ENCODE measurements around the gene OPA3. TPM values are rescaled to one million over a fixed set of nuclear protein-coding genes. Genes with fewer than 3 reads are reported as not detected.

The OPA3 gene
- total RNA-seq, 1 experiment from 2014 or later: 10.7 TPM

GRCh38 chr19:45505151-45505995, 79.2 kb downstream of the OPA3 start:
- no peaks in the 10 kb centered on the region for H3K27me3 ChIP-seq (replicated peaks)
- H3K27ac ChIP-seq: no peak overlapping the region
- H3K4me3 ChIP-seq: no peak overlapping the region
- H3K9me3 ChIP-seq (replicated peaks): no peaks in the 10 kb centered on the region
- peaks cover 15% of the 10 kb centered on the region for H3K36me3 ChIP-seq
- peaks cover 21% of the 10 kb centered on the region for H3K4me1 ChIP-seq (replicated peaks)
- DNase-seq (ENCODE audit: low read depth in 1 of 2, low spot score in 2 of 2): no peak

GRCh38 chr19:45503909-45504308, 80.7 kb downstream of the OPA3 start:
- peaks cover 3% of the 10 kb centered on the region for H3K27me3 ChIP-seq (replicated peaks)
- H3K9me3 ChIP-seq (replicated peaks): no peaks in the 10 kb centered on the region
- no peak overlapping the region for H3K27ac ChIP-seq
- no peak overlapping the region for H3K4me3 ChIP-seq
- peaks cover 12% of the 10 kb centered on the region; the same call in 1 of the 2 replicates for H3K36me3 ChIP-seq
- DNase-seq (ENCODE audit: low read depth in 1 of 2, low spot score in 2 of 2): no peak
- peaks cover 19% of the 10 kb centered on the region for H3K4me1 ChIP-seq (replicated peaks)

- no peak for DNase-seq (ENCODE audit: low read depth in 1 of 2, low spot score in 2 of 2)
- Histone ChIP-seq H3K27ac (no peak overlapping the region), H3K36me3 (no peaks in the 10 kb centered on the region)
Measured at GRCh38 chr19:45502111-45502510, 82.5 kb downstream of the OPA3 start.

GRCh38 chr19:45501730-45502014, 82.9 kb downstream of the OPA3 start:
- H3K36me3 ChIP-seq: peaks cover under 1% of the 10 kb centered on the region; the same call in 1 of the 2 replicates
- no peak for DNase-seq (ENCODE audit: low read depth in 1 of 2, low spot score in 2 of 2)
- peaks cover 12% of the 10 kb centered on the region for H3K27me3 ChIP-seq (replicated peaks)
- H3K4me1 ChIP-seq (replicated peaks): peaks cover 29% of the 10 kb centered on the region
- no peak overlapping the region for H3K27ac ChIP-seq
- 0 out of 2 replicates have a peak, but pooled peaks cover under 1% of the 10 kb centered on the region for H3K9me3 ChIP-seq (replicated peaks)
- H3K4me3 ChIP-seq: no peak overlapping the region

More at GRCh38 chr19:45502111-45502510, 82.5 kb downstream of the OPA3 start:
- H3K4me1 ChIP-seq (replicated peaks): peaks cover 27% of the 10 kb centered on the region
- peaks cover 12% of the 10 kb centered on the region for H3K27me3 ChIP-seq (replicated peaks)
- H3K9me3 ChIP-seq (replicated peaks): no peaks in the 10 kb centered on the region
- no peak overlapping the region for H3K4me3 ChIP-seq

GRCh38 chr19:45500918-45501729, 83.5 kb downstream of the OPA3 start:
- DNase-seq (ENCODE audit: low read depth in 1 of 2, low spot score in 2 of 2): no peak
- peaks cover 12% of the 10 kb centered on the region for H3K27me3 ChIP-seq (replicated peaks)
- no peak overlapping the region for H3K4me3 ChIP-seq
- peaks cover 4% of the 10 kb centered on the region; the same call in 1 of the 2 replicates for H3K36me3 ChIP-seq
- H3K27ac ChIP-seq: no peak overlapping the region
- peaks cover 32% of the 10 kb centered on the region for H3K4me1 ChIP-seq (replicated peaks)
- H3K9me3 ChIP-seq (replicated peaks): 0 out of 2 replicates have a peak, but pooled peaks cover 5% of the 10 kb centered on the region

GRCh38 chr19:45499196-45500180, 85.1 kb downstream of the OPA3 start:
- Histone ChIP-seq H3K27ac (no peak overlapping the region), H3K9me3 (replicated peaks) (0 out of 2 replicates have a peak, but pooled peaks cover 5% of the 10 kb centered on the region), H3K27me3 (replicated peaks) (peaks cover 12% of the 10 kb centered on the region), H3K4me3 (no peak overlapping the region), H3K36me3 (peaks cover 4% of the 10 kb centered on the region; the same call in 1 of the 2 replicates), H3K4me1 (replicated peaks) (peaks cover 24% of the 10 kb centered on the region)
- no peak for DNase-seq (ENCODE audit: low read depth in 1 of 2, low spot score in 2 of 2)

GRCh38 chr19:45498411-45499195, 86.0 kb downstream of the OPA3 start, which contains the start of gene PPM1N:
PPM1N (plus strand) TSS chr19:45498443; CDS start chr19:45498473, 30 bp downstream.
- Histone ChIP-seq H3K36me3 (peaks cover 4% of the 10 kb centered on the region; the same call in 1 of the 2 replicates), H3K27me3 (replicated peaks) (peaks cover 12% of the 10 kb centered on the region), H3K4me3 (peak within 1 kb of the TSS; percentile 54), H3K9me3 (replicated peaks) (0 out of 2 replicates have a peak, but pooled peaks cover 8% of the 10 kb centered on the region), H3K27ac (no peak within 1 kb of the TSS), H3K4me1 (replicated peaks) (peaks cover 24% of the 10 kb centered on the region)
- DNase-seq (ENCODE audit: low read depth in 1 of 2, low spot score in 2 of 2): no peak

- H3K4me3 ChIP-seq: no peak overlapping the region
- 0 out of 2 replicates have a peak, but pooled peaks cover 8% of the 10 kb centered on the region for H3K9me3 ChIP-seq (replicated peaks)
- peaks cover 12% of the 10 kb centered on the region for H3K27me3 ChIP-seq (replicated peaks)
- peaks cover 24% of the 10 kb centered on the region for H3K4me1 ChIP-seq (replicated peaks)
- peaks cover 4% of the 10 kb centered on the region; the same call in 1 of the 2 replicates for H3K36me3 ChIP-seq
- DNase-seq (ENCODE audit: low read depth in 1 of 2, low spot score in 2 of 2): no peak
- H3K27ac ChIP-seq: no peak overlapping the region
Measured at GRCh38 chr19:45497791-45498190, 86.8 kb downstream of the OPA3 start.

GRCh38 chr19:45496349-45496953, 88.2 kb downstream of the OPA3 start:
- H3K27me3 ChIP-seq (replicated peaks): peaks cover 12% of the 10 kb centered on the region
- no peak overlapping the region for H3K27ac ChIP-seq
- H3K4me1 ChIP-seq (replicated peaks): peaks cover 24% of the 10 kb centered on the region
- H3K9me3 ChIP-seq (replicated peaks): 0 out of 2 replicates have a peak, but pooled peaks cover 8% of the 10 kb centered on the region
- DNase-seq (ENCODE audit: low read depth in 1 of 2, low spot score in 2 of 2): no peak
- H3K36me3 ChIP-seq: peaks cover 4% of the 10 kb centered on the region; the same call in 1 of the 2 replicates
- H3K4me3 ChIP-seq: peak overlapping the region; percentile 54

GRCh38 chr19:45495178-45495577, 89.4 kb downstream of the OPA3 start:
- Histone ChIP-seq H3K4me1 (replicated peaks) (peaks cover 24% of the 10 kb centered on the region), H3K4me3 (no peak overlapping the region), H3K36me3 (peaks cover 4% of the 10 kb centered on the region; the same call in 1 of the 2 replicates), H3K27ac (no peak overlapping the region), H3K27me3 (replicated peaks) (peaks cover 12% of the 10 kb centered on the region), H3K9me3 (replicated peaks) (0 out of 2 replicates have a peak, but pooled peaks cover 8% of the 10 kb centered on the region)
- no peak for DNase-seq (ENCODE audit: low read depth in 1 of 2, low spot score in 2 of 2)

- H3K27me3 ChIP-seq (replicated peaks): peaks cover 12% of the 10 kb centered on the region
- peaks cover 4% of the 10 kb centered on the region; the same call in 1 of the 2 replicates for H3K36me3 ChIP-seq
- H3K4me1 ChIP-seq (replicated peaks): peaks cover 24% of the 10 kb centered on the region
- no peak overlapping the region for H3K4me3 ChIP-seq
- DNase-seq (ENCODE audit: low read depth in 1 of 2, low spot score in 2 of 2): no peak
- no peak overlapping the region for H3K27ac ChIP-seq
- H3K9me3 ChIP-seq (replicated peaks): 0 out of 2 replicates have a peak, but pooled peaks cover 8% of the 10 kb centered on the region
Measured at GRCh38 chr19:45494261-45494916, 90.2 kb downstream of the OPA3 start.

Data from SJSA1 (cell line).